ENCODE data around the gene CALHM1.
A peak's percentile ranks its signal among the peaks of the same experiment; 100 is the strongest.
"Not testable (repeated sequence)": the region's sequence is repeated elsewhere in the genome, so short reads cannot be mapped to it uniquely, and the experiment has no call there.

The CALHM1 gene

DNA sequence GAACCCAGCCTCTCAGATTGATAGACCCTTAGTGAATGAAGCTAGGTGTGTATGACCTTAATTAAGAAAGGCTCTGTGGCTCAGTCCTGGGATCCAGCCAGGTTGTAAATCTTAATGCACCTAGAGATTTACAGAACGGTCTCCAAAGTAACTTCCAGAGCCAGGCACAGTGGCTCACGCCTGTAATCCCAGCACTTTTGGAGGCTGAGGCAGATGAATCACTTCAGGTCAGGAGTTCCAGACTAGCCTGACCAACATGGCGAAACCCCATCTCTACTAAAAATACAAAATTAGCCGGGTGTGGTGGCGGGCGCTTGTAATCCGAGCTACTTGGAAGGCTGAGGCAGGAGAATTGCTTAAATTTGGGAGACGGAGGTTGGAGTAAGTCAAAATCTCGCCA is 30.8 kb downstream of the CALHM1 start:
- DNase-seq, result no peak

DNA sequence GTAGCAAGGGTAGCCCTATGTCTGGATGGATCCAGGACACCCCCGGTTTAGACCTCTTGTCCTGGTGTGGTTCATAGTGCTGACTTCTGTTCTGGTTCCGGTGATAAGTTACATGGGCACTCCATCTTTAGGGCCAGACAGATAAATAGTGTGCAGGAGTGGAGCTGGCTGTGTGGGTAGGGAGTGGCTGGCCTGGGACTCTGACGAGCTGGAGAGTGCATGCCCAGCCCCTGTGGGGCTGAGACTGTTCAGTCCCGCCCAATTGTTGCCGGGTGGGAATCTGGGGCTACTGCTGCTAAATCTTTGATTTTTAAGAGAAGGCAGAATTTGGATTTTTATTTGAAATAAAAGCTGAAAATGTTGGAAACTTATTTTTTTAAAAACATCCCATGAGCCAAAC is 35.0 kb downstream of the CALHM1 start:
- no peak for DNase-seq

DNA sequence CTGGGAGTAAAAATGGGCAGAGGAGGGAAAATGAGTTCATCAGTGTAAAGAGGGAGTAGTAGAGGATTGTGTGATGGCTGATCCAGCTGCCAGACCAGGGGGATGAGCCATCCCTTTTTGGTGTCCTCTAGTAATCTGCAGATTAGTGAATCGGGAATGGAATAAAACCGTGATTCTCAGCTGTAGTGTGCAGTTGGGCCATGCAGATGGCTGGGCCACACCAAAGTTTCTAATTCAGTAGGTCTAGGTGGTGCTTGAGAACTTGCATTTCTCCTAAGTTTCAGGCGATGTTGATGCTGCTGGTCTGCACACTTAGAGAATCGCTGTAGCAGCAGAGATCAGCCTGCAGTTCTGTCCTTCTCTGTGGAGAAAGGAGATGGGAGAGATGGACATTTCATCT is 39.6 kb downstream of the CALHM1 start:
- no peak for DNase-seq

DNA sequence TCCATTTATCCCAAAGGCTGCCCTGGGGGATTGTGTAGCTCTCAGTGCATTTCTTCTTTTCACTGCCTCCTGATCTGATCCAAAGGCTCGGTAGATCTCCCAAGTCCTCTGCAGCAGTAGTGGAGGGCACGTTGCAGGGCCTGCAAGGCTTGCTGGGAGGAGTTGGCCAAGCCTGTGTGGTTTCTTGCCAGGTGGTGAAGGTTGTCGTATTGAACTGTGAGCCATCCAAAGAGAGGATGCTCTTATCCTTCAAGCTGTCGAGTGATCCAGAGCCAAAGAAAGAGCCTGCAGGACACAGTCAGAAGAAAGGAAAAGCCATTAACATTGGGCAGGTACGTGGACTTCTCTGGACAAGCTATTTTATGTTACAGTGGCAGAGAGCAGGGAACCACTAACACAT is 41.1 kb downstream of the CALHM1 start:
- DNase-seq, result no peak

DNA sequence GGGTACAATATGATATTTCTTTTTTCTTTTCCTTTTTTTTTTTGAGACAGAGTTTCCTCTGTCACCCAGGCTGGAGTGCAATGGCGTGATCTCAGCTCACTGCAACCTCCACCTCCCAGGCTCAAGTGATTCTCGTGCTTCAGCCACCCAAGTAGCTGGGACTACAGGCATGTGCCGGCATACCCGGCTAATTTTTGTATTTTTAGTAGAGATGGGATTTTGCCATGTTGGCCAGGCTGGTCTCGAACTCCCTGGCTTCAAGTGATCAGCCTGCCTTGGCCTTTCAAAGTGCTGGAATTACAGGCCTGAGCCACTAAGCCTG is 41.6 kb downstream of the CALHM1 start:
- DNase-seq, result not testable (repeated sequence)

DNA sequence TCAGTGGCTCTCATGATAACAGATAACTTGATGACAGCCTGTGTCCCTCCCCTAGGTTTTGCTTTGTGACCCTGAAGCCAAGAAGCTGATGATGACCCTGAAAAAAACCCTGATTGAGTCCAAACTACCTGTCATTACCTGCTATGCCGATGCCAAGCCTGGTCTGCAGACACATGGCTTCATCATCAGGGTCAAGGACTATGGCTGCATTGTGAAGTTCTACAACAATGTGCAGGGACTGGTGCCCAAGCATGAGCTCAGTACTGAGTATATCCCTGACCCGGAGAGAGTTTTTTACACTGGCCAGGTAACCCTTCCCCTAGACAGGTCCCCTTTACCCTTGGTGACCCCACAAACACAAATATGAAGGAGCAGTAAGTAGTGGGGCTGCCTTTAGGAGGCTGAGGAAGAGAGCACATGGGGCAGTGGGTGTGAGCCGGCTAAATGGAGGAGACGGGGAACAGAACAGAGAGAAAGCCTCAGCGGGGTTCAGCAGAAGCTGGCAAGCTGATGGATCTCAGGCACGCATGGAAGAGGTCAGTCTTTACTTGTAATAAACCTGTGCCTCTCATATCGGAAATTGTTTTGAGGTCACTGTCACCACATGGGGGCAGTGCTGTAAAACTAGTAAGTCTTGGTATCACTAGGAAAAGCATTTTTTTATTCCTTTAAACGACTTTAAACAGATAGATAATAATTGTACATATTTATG is 42.1 kb downstream of the CALHM1 start:
- peak; percentile 4 for DNase-seq

DNA sequence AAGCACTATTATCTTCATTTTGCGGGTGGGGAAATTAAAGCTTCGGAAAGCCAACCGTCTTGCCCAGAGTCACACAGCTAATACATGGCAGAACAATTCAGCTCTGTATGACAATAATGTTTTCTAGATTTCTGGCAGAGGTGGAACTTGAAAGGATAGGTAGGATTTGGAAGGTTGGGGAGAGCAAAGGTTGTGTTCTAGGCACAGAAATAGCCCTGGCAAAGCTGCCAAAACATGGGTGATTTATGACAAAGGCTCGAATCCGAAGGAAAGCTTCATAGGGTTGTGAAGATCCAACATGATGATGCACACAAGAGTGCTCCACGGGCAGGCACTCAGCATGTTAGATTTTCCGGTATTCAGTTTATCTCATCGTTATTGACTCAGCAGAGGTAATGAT is 43.1 kb downstream of the CALHM1 start:
- no peak for DNase-seq

DNA sequence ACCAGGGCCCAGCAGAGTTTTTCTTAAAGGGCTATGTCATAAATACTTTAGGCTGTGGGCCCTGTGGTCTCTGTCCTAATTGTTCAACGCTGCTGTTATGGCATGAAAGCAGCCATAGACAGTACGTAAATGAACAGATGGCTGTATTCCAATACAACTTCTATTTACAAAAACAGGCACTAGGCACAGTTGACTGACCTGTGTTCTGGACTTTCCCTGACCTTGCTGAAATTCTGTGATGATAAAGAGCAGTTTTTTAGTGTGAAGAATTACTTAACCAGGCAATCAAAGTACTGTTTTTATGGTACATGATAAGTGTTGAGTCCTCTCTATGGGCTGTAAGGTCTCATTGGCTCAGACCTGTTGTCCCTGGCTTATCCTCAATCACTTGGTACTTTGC is 45.1 kb downstream of the CALHM1 start:
- DNase-seq, result no peak
